Brain microvascular endothelial cell (primary cell): ENCODE measurements around the gene SOWAHA.

Experiments
- DNase-seq: peaks from one replicate; pipeline ENCODE4 v3.0.0-alpha.2; 2020
- H3K27ac ChIP-seq: fragments of 250-450 bp; sonication (Bioruptor Pico); 2 replicates; pipeline ENCODE4 v1.5.1; 2020; ENCODE audit warnings: mild to moderate bottlenecking, moderate library complexity
- H3K27me3 ChIP-seq: fragments of 250-450 bp; sonication (Bioruptor Pico); replicated peaks from 2 replicates; pipeline ENCODE4 v1.5.1; 2020; ENCODE audit warnings: mild to moderate bottlenecking
- H3K36me3 ChIP-seq: fragments of 250-450 bp; sonication (Bioruptor Pico); replicated peaks from 2 replicates; pipeline ENCODE4 v1.5.1; 2020; ENCODE audit warnings: mild to moderate bottlenecking
- H3K4me3 ChIP-seq: 2 replicates; pipeline ENCODE4 v1.5.1; 2011; ENCODE audit warnings: low read depth, mild to moderate bottlenecking, control low read depth, low read length, moderate library complexity
- in situ Hi-C: cut with HindIII; loops from 2 replicates; pipeline ENCODE4 v1.10.0; 2017; ENCODE audit warnings: low sequenced_read_pairs, low pct_ligation_motif_present
- TF ChIP-seq, protein P1 (sequence below): IDR thresholded peaks from 2 replicates; pipeline ENCODE4 v1.5.1; 2011; ENCODE audit warnings: low read depth, mild to moderate bottlenecking, moderate library complexity, low read length, control low read depth, inconsistent platforms; ENCODE audit errors: missing control alignments

Gene SOWAHA

GRCh38 chr5:132822650-132823480, 9.8 kb downstream of the SOWAHA start:
- TF ChIP-seq, protein P1, sequence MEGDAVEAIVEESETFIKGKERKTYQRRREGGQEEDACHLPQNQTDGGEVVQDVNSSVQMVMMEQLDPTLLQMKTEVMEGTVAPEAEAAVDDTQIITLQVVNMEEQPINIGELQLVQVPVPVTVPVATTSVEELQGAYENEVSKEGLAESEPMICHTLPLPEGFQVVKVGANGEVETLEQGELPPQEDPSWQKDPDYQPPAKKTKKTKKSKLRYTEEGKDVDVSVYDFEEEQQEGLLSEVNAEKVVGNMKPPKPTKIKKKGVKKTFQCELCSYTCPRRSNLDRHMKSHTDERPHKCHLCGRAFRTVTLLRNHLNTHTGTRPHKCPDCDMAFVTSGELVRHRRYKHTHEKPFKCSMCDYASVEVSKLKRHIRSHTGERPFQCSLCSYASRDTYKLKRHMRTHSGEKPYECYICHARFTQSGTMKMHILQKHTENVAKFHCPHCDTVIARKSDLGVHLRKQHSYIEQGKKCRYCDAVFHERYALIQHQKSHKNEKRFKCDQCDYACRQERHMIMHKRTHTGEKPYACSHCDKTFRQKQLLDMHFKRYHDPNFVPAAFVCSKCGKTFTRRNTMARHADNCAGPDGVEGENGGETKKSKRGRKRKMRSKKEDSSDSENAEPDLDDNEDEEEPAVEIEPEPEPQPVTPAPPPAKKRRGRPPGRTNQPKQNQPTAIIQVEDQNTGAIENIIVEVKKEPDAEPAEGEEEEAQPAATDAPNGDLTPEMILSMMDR = no peak
- H3K36me3 ChIP-seq = no peaks in the 10 kb centered on the region
- no peaks in the 10 kb centered on the region for H3K27me3 ChIP-seq
- DNase-seq = no peak
- in situ Hi-C loops = no loop called here
- H3K27ac ChIP-seq = no peak overlapping the region
- peak overlapping the region; percentile 35 for H3K4me3 ChIP-seq

DNA sequence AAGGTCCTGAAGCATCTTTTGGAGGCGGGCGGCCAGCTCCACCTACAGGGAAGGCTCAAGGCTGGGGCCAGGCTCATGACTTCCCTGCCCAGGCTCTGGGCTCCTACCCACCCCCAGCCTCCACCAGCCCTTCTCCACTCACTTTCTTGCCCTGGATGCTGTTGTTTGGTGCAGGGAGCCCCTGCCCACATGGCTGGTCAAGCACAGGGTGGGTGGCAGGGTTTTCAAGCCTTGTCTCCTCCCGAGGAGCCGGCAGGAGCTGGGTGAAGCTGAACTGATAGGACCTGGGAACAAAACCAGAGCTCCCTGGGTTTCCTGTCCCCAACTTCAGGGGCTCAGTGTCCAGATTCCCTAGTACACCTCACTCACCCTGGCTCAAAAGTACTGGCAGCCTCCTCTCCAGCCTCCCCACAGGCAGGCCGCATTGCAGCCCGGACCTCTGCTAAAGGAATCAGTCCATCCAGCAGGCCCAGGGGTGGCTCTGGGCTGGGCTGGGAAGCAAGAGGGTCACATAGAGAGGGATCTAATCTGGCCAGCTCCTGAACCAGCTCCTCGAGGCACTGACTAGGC, 10.5 kb downstream of the SOWAHA start:
- TF ChIP-seq, protein P1 = peak; percentile 15
- H3K27me3 ChIP-seq = no peaks in the 10 kb centered on the region
- peak overlapping the region; percentile 35 for H3K4me3 ChIP-seq
- no peaks in the 10 kb centered on the region for H3K36me3 ChIP-seq
- in situ Hi-C loops = no loop called here
- no peak for DNase-seq
- H3K27ac ChIP-seq = no peak overlapping the region

DNA sequence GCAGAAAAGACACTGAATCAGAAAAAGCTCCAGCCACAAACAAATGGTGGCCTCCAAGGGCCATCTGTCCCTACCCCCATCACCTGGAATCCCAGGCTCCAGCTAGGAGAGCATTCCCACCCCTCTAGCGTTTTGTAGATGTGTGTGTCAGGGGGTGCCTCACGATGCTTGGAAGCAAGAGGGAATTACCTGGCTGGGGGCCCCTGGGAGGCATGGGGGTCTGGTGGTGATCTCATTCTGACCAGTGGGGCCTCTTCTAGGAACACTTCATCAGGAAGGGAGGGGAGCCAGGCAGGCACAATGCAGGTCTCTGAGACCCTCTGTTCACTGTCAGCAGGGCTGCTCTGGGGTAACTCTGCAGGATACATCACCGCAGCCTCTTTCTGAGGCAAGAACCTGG, 11.3 kb downstream of the SOWAHA start:
- Histone ChIP-seq H3K36me3 (no peaks in the 10 kb centered on the region), H3K27me3 (no peaks in the 10 kb centered on the region), H3K4me3 (no peak overlapping the region), H3K27ac (no peak overlapping the region)
- TF ChIP-seq, protein P1 = no peak
- in situ Hi-C loops = no loop called here
- no peak for DNase-seq

GRCh38 chr5:132825033-132825833, 12.1 kb downstream of the SOWAHA start:
- Histone ChIP-seq H3K4me3 (no peak overlapping the region), H3K27ac (no peak overlapping the region), H3K27me3 (no peaks in the 10 kb centered on the region), H3K36me3 (no peaks in the 10 kb centered on the region)
- no peak for DNase-seq
- TF ChIP-seq, protein P1 = no peak
- in situ Hi-C loops = no loop called here

DNA sequence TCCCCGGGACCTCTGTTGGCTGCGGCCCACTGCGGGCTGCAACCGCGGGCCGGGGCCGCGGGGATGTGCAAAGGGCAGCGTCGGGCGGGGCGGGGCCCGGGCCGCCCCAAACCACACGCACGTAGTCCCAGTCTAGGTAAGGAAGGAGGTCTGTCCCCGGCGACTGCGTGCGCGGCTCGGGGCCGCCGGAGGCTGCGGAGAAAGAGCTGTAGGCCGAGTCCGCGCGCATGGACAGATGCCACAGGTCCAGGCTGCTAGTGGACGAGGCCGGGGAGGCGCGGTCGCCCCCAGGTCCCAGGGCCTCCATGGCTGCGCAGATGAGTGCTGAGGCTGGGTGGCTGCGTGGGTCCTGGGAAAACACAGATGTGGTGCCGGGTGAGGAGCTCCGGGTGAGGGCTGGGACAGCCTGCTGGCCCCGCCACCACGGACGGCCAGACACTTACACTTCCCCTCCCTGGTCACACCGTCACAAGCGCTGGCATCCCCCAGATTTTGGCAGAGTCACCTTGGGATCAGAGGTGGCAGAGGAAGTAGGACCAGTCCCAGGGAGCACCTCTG, 12.8 kb downstream of the SOWAHA start:
- Histone ChIP-seq H3K27ac (no peak overlapping the region), H3K27me3 (no peaks in the 10 kb centered on the region), H3K36me3 (no peaks in the 10 kb centered on the region), H3K4me3 (peak overlapping the region; percentile 12)
- in situ Hi-C loops = no loop called here
- DNase-seq = no peak
- TF ChIP-seq, protein P1 = no peak
